ELF-1 (cell line): ENCODE results near the gene RHPN2.
A peak's percentile ranks its signal among the peaks of the same experiment; 100 is the strongest.
"Not testable (repeated sequence)": the region's sequence is repeated elsewhere in the genome, so short reads cannot be mapped to it uniquely, and the experiment has no call there.

Experiments
- DNase-seq: peaks from one replicate; pipeline ENCODE4 v3.0.0-alpha.2; 2016; ENCODE audit warnings: low read depth, low spot score

Gene RHPN2

DNA sequence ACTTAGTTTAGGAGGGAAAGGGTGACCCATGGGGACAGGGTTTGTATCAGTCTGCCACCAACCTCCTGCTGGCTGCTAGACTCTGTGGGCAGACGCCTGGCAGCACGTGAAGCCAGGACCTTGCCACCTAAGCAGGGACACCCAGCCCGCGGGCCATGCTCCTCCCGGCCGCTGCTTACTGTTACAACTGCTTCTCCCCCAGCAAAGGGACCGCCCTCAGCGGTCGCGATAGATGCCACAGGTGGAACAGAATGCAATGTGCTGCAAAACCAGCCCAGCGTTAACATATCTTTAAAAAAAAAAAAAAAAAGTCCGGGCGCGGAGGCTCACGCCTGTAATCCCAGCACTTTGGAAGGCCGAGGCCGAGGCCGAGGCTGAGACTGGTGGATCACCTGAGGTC is 1.9 kb upstream of the RHPN2 start:
- peak; percentile 60 for DNase-seq

DNA sequence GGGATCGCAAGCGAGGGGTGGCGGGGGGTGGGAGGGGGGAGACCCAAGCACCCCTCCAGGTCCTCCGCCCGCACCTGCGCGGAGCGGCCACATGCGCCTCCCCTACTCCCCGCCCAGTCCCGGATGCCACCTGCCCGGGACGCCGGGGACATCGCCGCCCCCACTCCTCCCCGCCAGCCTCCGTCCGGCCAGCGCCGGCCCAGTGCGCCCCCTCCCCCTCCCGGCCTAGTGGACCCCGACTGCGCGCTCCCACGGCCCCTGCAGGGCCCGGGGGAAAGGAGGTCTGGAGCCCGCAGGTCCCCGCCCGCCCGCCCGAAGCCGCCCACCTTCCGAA is 263 bp downstream of the RHPN2 start:
- no peak for DNase-seq

DNA sequence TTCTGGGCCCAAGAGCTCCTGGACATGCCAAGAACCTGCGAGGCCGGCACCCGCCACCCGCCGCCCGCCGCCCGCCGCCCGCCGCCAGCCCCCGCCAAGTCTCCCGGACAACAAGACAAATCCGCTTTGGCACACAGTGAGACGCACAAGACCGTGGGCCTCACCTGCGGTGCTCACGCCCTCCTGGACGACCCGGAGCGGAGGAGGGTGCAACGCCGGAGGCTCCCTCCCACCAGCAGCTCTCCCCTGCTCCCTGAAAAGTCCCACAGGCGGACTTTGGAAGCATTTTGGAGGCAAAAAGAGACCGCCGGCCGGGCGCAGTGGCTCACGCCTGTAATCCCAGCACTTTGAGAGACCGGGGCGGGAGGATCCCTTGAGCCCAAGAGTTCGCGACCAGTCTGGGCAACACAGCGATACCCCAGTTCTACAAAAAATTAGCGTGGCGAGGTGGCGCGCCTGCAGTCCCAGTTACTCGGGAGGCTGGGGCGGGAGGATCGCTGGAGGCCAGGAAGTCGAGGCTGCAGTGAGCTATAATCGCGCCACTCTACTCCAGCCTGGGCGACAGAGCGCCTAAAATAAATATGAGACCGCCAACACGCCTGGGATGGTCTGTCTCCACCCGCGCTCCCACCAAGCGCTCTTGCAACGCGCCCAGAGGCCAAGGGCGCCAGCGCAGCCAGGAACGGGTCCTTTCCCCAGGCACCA is 783 bp downstream of the RHPN2 start:
- DNase-seq, result no peak

DNA sequence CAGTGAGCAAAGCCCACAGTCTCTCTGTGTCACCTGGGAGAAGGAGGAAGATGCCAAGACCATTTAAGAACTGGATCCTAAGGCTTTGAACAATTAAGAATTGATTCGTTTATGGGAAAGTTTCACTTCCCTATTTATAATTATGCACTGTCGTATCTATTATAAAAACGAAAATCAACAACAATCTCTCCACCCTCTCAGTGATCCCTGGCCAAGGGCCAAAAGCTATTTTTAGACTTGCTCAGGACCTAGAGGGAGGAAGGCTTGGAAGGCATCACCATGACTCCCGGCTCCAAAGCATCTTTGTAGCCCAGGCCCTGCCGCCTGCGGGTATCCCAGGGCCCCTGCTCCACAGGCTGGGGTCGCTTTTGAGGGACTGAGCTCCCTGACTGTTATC is 1.3 kb downstream of the RHPN2 start:
- DNase-seq, result no peak

DNA sequence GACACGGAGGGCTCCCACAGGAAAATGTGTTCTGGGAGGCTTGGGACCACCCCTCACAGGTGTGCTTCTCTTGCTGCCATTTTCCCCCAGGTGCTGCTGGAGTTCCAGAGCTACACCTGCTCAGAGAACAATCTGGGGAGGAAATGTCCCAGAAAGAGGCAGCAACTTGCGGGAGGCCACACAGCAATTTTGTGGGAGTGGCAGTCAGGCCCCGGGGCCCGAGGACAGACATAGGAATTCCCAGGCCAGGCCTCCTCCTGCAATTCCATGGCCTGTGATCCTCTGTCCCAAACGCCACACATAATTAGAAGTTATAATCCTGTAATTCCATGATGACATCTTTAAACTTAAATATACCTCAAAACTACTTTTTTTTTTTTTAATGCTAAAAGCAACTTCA is 1.8 kb downstream of the RHPN2 start:
- peak; percentile 58 for DNase-seq

DNA sequence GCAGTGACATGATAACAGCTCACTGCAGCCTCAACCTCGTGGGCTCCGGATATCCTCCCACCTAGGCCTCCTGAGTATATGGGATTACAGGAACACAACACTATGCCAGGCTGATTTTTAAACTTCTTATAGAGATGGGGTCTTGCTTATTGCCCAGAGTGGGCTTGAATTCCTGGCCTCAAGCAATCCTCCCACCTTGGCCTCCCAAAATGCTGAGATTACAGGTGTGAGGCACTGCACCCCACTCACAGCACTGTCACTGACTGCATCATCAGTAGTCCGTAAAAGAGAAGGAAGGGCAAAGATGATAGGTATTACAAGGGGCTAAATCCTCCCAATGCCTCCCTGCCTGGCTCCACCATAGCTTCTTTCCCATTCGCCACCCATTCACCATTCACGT is 4.1 kb downstream of the RHPN2 start:
- no peak for DNase-seq

DNA sequence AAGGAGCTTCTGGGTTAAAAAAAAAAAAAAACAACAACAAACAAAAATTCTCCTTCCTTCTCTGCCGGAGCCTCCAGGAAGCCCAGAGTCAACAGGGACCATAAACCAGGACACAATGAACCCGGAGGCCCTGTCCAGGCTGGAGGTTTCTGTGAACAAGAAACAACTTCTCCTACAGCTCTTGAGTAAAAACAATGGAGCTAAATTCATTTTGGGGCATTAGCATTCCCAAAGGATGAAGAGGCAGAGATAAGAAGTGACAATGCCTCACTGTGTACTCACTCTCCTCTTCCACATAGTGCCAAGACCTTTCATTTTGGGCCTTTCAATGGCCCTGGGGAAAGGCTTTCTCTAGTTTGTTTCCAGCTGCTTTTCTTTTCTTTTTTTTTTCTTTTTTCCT is 9.0 kb downstream of the RHPN2 start:
- DNase-seq, result peak; percentile 65

DNA sequence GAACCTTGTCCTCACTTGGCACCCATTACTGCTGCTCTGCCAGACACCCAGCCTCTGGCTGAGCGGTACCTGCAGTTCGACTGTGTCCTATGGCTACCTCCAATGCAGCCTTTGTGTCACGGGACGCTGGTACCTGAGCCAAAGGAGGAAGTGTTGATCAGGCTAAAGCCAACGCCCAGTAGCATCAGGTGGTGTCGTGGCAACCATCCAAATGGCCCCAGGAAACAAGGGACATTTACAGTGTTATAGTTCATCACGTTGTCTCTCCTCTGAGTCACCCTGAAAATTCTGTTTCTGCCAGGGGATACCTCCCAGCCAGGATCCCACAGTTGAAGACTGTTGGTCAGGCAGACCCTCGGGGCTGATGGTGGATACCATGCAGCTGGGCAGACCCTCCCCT is 10.1 kb downstream of the RHPN2 start:
- DNase-seq, result no peak

DNA sequence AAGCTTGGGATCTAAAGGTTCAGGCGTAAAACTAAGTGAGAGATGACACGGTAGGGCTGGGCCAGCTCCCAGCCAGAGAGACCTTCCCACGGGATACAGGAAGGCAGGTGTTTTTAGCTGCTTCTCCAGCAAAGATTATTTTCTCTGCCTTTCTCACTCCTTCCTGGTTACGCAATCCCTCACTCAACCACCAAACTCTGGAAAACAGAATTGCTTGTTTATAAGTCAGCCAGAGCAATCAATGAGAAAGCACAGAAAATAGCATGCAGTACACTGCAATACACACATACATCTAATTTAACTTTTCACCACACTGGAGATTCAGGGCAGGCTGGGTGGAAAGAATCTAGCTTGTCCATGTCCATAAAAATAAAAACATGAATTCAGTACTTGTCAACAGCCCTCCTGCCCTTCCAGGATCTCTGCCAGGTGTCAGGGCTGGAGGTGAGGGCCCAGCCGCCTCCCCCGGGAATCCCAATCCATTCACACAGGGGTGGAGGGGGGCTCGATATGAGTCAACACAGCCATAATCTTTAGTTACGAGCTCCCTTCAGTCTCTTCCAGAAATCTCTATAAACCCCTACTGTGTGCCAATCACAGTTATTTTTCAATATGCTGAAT is 12.2 kb downstream of the RHPN2 start:
- no peak for DNase-seq

DNA sequence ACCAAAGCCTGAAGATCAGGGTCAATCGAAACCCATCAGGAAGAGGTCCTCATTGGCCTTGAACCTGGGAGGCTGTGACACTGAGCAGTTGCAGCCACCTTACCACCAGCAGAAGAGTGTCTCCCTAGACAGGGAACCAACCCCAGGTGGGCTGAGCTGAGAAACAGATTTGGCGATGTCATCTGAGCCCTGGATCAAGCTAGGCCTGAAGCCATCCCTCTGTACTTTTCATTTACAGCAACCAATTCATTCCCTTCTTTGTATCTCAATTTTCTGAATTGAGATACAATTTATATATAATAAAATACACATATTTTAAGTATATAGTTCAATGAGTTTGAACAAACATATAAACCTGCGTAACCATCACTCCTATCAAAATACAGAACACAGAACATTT is 14.6 kb downstream of the RHPN2 start:
- DNase-seq, result no peak

DNA sequence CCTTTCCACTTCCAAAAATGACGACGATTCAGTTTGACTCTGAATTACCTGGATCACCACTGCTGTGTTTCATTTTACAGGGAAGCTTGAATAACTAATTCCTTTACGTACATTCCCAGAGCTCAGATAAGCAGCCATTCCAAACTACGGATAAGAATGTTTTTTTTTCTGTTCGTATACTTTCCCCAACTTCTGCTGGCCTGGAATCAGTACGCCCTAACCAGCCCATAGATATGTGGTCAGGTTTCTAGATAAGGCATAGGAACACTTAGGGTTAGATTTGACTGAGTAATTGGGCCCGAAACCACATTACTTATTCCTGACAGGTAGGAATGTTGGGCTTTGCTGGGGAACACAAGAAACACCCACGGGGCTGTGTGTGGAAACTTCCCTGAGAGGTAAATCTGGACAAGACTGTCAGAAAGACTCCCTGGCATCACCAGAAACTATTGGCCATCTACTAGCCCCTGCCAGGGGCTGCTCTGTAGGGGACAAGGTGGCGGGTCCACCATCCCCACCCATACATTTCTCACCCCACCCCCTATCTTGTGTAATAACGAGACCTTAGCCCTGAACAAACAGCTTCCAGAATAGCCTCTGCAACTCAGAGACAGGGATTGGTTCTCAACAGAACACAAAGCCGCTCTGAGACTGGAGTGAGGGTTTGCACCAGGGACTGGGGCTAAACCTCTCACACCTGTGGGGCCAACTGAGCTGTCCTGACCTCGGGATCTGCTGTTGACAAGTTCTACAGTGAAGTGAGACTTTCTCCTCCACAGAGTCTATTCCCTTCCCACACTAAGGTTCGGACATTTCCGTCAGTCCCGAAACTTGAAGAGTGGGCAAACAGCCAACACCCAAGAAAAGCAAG is 15.6 kb downstream of the RHPN2 start:
- peak; percentile 59 for DNase-seq

DNA sequence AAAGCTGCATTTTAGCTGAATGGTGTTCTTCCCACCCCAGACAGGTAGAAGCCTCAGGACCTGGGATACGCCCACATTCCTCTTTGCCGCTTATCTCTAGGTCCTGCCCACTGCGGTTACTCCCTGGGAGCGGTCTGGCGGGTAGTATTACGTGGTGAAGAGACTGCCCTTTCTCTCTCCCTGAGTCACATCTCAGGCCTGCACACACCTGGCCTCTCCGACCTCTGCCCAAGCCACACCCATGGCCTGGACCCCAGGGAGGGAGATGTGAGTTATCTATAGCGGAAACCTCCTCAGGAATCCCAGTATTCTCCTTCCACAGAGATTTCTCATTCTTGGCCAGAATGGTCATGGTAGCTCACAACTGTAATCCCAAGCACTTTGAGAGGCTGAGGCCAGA is 17.3 kb downstream of the RHPN2 start:
- DNase-seq, result peak; percentile 93

DNA sequence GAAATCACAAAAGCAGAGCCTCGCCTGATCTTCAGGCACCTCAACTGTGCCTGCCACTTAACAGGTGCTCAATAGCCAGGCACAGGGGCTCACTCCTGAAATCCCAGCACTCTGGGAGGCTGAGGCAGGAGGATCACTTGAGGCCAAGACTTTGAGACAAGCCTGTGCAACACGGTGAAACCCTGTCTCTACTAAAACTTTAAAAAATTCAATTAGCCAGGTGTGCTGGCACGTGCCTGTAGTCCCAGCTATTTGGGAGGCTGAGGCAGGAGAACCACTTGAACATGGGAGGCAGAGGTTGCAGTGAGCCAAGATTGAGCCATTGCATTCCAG is 22.9 kb downstream of the RHPN2 start:
- not testable (repeated sequence) for DNase-seq

DNA sequence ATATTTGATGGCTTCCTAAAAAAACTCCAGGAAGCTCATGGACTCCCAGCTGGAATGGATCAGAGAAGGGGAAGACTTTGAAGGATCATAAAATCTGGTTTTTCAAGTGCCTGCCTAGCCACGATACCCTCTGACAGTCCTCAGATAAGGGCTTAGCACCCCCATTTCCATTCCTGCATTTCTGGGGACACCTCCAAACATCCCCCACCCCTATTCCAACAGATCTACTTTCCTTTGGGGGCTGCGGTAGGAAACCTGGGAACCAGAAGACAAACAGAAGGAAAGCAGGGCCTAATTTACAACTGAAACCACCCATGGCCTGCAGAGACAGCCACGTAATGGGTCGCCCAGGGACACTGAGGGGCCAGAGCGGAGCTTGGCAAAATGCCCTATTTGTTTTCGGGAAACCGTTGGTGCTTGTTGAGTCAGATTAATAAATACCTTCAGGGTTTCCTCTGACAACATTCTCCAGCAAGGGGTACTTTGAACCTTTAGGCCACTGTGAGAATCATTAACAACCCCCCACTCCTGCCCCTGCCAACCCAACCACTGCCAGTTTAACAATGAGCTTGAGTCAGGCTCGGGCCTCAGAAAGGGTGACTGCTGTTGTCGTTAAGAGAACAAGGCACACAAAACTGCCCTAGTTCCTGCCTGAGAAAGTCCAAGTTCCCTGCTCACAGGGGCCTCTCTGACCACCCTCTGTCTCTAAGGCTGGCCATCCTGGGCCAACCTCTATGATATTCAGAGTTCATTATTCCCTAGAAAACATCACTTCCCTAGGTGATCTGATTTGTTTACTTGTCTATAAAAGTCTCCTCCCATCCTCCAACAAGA is 23.5 kb downstream of the RHPN2 start:
- DNase-seq, result no peak

DNA sequence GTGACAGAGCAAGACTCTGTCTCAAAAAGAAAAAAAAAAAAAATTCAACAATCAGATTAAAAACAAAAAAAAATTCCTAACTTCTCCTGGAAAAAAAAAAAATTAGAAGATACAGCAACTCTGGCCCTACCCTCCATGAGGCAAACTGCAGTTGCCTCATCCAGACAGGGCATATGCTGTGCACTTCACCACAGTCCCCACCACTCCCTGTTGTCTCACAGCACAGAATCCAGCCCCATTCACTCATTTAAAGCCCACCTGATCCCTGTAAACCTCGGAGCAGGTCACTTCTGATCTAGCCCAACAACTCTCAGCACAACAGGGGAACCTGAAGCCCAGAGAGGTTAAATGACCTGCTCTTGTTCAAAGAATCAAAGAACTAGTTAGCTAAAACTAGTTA is 24.9 kb downstream of the RHPN2 start:
- no peak for DNase-seq

DNA sequence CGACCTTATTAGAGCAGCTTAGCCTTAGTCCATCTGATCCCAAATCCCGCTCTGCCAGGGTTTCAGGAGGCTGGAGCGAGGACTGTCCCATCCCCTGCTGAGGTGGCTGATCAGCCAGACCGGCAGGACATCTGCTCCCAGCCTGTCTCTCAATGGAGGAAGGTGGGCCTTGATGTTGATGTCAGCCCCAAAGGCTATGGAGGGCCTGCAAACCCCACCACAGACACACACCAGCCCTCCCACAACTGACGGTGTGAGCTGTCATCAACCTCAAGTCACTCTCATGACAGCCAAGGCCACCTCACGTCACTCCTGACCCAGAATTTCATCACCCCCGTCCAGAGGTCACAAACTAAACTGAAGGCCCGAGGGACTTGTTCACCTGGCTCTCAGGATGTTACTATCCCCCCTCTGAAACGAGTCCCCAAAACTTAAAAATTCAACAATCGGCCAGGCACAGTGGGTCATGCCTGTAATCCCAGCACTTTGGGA is 25.5 kb downstream of the RHPN2 start:
- DNase-seq, result no peak

DNA sequence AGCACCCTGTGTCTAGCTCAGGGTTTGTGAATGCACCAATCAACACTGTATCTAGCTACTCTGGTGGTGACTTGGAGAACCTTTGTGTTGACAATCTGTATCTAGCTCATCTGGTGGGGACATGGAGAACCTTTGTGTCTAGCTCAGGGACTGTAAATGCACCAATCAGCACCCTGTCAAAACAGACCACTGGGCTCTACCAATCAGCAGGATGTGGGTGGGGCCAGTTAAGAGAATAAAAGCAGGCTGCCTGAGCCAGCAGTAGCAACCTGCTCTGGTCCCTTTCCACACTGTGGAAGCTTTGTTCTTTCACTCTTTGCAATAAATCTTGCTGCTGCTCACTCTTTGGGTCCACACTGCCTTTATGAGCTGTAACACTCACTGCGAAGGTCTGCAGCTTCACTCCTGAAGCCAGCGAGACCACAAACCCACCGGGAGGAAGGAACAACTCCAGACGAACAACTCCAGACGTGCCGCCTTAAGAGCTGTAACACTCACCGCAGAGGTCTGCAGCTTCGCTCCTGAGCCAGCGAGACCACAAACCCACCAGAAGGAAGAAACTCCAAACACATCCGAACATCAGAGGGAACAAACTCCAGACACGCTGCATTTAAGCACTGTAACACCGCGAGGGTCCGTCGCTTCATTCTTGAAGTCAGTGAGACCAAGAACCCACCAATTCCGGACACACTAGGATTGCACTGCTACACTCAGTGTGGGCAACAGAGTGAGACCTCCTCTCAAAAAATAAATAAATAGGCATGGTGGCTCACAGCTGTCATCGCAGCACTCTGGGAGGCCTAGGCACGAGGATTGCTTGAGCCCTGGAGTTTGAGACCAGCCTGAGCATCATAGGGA is 27.3 kb downstream of the RHPN2 start:
- not testable (repeated sequence) for DNase-seq

DNA sequence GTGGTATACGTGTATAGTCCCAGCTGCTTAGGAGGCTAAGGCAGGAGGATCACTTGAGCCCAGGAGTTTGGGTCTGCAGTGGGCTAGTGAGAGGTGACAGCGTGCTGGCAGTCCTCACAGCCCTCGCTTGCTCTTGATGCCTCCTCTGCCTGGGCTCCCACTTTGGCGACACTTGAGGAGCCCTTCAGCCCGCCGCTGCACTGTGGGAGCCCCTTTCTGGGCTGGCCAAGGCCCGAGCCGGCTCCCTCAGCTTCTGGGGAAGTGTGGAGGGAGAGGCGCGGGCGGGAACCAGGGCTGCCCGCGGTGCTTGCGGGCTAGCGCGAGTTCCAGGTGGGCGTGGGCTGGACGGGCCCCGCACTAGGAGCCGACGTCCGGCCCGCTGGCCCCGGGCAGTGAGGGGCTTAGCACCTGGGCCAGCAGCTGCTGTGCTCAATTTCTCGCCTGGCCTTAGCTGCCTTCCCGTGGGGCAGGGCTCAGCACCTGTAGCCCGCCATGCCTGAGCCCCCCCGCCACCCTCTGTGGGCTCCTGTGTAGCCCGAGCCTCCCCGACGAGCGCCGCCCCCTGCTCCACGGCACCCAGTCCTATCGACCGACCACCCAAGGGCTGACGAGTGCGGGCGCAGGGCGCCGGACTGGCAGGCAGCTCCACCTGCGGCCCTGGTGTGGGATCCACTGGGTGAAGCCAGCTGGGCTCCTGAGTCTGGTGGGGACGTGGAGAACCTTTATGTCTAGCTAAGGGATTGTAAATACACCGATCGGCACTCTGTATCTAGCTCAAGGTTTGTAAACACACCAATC is 28.1 kb downstream of the RHPN2 start:
- not testable (repeated sequence) for DNase-seq

DNA sequence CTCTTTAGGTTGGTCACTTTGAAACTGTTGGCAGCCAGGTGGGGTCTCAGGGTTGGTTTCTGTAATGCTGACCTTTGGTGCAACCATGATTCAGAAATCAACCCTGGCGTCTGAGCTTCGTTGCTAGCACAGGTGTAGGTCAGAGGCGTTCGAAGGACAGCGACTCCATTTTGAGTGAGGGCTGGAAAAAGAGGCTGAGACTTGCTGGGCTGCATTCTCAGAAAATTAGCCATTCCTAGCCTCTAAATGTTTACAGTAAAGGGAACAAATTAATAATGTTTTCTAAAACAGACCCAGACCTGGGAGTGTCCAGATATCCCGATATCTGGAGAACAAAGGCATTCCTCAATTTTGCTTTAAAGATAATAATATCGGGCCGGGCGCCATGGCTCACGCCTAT is 29.2 kb downstream of the RHPN2 start:
- no peak for DNase-seq

DNA sequence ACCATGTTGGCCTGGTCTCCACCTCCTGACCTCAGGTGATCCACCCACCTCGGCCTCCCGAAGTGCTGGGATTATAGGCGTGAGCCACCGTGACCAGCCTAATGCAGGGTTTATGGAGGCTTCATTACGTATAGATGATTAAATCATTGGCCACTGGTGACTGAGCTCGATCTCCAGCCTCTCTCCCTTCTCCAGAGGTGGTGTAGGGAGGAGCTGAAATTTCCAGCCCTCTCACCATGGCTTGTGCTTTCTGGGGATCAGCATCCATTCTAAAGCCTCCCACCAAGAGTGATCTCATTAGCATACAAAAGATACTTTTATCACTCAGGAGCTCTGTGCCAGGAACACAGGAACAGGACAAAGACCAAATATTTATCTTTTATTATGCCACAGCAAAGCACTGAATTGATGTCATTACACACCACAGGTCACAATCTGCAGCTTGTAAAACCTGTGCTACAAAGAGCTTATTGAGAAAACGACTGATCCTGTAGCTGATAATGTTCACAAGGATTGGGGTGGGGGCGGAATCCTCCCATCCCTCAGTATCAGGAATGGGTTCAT is 32.4 kb downstream of the RHPN2 start:
- peak; percentile 55 for DNase-seq
